Activated CD4-positive, CD25-positive, alpha-beta regulatory T cell (primary cell): ENCODE measurements around the gene S100A5.
"Not testable (repeated sequence)": the region's sequence is repeated elsewhere in the genome, so short reads cannot be mapped to it uniquely, and the experiment has no call there.

ENCODE experiments used
- DNase-seq, 4 experiments: peaks; one replicate each; lab custom pipeline; 2025; lab: John Stamatoyannopoulos, UW

S100A5 gene

GRCh38 chr1:153566414-153567371 lies 26.0 kb upstream of the S100A5 start:
- peak; percentile 58 to 83 (median 71) for DNase-seq

- peak in 1 of 4 experiments; percentile 19 for DNase-seq
Observed at GRCh38 chr1:153565529-153566374, 25.0 kb upstream of the S100A5 start, which contains the start of gene S100A2. TSS of gene S100A2 (minus strand) at chr1:153565844. CDS start at chr1:153563877, 1,967 bp downstream.

GRCh38 chr1:153563991-153564390 lies 23.3 kb upstream of the S100A5 start:
- no peak for DNase-seq

DNA sequence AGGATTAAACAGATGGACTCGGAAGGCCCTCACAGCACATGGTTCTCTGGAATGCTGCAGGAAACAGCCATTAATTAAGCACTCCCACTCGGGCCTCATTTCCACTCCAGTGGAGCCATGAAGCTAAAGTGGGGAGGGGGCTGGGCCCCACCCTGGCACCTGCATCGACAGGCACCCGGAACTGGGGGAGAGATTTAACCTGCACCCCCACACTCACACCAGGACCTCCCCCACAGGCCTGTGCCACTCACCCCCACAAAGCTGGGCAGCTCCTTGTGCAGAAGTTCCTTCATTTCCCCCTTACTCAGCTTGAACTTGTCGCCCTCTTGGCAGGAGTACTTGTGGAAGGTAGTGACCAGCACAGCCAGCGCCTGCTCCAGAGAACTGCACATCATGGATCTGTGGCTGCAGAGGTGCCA lies 22.8 kb upstream of the S100A5 start:
- no peak for DNase-seq

DNA sequence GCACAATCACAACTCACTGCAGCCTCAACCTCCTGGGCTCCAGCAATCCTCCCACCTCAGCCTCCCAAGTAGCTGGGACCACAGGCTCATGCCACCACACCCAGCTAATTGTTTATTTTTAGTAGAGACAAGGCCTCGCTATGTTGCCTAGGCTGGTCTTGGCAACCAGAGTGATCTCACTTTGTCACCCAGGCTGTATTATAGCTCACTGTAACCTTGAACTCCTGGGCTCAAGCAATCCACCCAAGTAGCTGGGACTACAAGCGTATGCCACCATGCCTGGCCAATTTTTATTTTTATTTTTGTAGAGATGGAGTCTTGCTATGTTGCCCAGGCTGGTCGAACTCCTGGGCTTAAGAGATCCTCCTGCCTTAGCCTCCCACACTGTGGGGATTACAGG lies 21.3 kb upstream of the S100A5 start:
- DNase-seq, result not testable (repeated sequence)

- no peak for DNase-seq
Observed at GRCh38 chr1:153561466-153561985, 20.8 kb upstream of the S100A5 start.

- no peak for DNase-seq
Observed at GRCh38 chr1:153560771-153561465, 20.2 kb upstream of the S100A5 start.

- DNase-seq, result no peak
Observed at GRCh38 chr1:153560241-153560640, 19.5 kb upstream of the S100A5 start.

- no peak for DNase-seq
Observed at GRCh38 chr1:153557877-153558276, 17.1 kb upstream of the S100A5 start.

DNA sequence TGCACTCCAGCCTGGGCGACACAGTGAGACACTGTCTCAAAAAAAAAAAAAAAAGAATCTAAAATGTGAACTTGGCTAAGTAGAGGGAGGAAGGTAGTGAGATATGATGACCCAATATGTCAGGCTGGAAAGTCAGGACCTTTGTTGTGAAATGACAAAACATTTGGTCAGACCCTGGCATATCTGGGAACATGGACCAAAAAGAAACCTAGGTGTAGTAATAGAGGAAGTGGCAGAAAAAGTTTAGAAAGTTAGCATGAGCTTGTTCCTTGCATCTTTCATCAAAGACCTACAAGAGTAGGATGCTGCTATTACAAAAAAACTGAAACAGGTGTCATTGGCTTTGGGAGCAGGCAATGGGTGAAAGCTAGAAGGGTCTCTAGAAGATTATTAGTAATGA lies 15.6 kb upstream of the S100A5 start:
- DNase-seq, result no peak

DNA sequence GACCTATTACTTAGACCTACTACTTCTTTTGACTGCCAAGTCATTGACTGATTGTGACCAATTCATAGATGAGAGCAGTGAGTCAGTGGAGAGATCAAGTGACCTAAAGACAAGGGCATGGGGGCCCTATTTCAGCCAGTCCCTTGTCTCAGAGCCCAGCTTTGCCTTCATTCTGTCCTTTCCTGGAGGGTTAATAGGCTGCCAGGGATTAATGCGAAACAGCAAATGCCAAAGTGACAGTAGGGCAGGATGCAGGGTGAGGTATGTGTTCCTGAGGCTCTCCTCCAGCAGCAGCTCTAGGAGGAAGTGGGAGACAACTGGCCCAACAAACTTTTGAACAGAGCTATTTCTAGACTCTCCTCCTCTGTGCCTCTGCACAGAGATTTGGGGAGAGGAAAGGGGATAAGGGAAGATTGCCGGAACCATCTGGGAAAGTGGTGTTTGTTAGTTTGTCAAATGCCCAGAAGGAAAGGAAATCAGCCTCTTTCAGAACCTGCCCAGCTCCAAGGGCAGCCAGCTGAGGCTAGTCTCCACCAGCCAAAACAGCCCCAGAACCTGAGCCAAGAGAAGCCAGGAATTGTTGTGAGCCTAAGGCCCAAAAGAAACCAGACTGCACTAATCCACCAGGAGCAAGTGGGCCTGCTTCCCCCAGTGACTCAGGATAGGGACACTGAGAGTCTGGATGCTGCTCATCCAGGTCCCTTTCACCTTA lies 13.3 kb upstream of the S100A5 start:
- DNase-seq, result no peak

GRCh38 chr1:153553096-153553495 lies 12.4 kb upstream of the S100A5 start:
- DNase-seq, result no peak

DNA sequence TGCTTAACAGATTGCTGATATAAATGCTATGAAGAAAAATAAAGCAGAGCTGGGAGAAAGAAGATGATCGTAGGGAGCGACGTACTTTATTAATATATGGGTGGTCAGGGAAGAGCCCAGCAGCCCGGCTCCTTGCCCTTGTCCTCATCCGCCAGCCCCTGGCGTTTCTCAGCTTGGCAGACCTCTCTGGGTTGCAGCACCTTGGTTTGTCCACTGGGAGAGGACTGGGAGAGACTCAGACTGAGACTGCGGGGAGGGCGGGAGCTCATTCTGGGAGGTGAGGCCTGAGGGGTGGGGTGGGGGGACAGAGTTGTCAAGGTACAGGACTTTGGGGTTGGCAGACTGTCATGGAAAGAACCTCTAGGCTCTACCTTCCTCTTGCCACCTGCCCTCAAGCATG lies 11.6 kb upstream of the S100A5 start:
- no peak for DNase-seq

GRCh38 chr1:153550827-153551500 lies 10.2 kb upstream of the S100A5 start:
- DNase-seq, result no peak

- no peak for DNase-seq
Observed at GRCh38 chr1:153550398-153550758, 9.6 kb upstream of the S100A5 start.

DNA sequence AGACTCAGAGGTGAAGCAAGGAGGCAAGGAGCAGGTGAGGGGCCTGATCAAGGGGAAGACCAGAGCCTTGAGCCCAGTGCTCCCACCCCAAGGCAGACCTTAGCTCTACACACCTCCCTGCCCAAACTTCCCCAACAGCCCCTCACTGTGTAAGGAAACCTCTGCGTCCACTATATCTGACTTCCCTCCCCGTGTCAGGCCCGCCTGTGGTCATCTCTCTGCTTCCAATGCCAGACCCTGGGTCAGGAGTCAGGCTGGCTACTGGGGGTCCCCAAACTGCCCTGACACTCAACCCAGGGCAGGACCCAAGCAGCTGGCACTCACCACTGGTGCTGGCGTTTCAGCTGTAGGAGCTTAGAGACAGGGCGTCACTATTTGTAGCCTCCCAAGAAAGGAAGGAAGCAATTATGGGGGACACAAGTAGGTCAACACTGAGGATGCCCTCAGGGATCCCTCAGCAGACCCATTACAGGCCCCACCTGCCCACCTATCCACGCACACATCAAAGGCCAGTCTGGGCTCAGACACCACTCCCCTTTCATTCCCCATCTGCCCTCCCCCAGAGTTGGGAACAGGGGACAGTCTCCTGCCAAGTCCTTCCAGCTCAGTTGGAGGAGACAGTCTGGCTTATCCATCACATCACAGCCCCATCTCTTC lies 9.1 kb upstream of the S100A5 start:
- DNase-seq, result no peak

- DNase-seq, result no peak
Observed at GRCh38 chr1:153548722-153549688, 8.3 kb upstream of the S100A5 start, which contains the start of gene S100A3. TSS of gene S100A3 (minus strand) at chr1:153549258. CDS start at chr1:153548485, 773 bp downstream.
